ENCODE data around the gene PUM2.
A peak's percentile ranks its signal among the peaks of the same experiment; 100 is the strongest.
"Not testable (repeated sequence)": the region's sequence is repeated elsewhere in the genome, so short reads cannot be mapped to it uniquely, and the experiment has no call there.

Gene PUM2

GRCh38 chr2:20257411-20257810 lies 93.2 kb downstream of the PUM2 start:
- Mint-ChIP-seq H3K27ac (no peak overlapping the region), H3K4me1 (ENCODE audit: low read depth) (no peaks in the 10 kb centered on the region), H3K36me3 (ENCODE audit: low read depth) (peaks cover 62% of the 10 kb centered on the region), H3K4me3 (no peak overlapping the region), H3K9me3 (no peaks in the 10 kb centered on the region), H3K27me3 (no peaks in the 10 kb centered on the region)

GRCh38 chr2:20254731-20255130 lies 95.9 kb downstream of the PUM2 start:
- H3K27ac Mint-ChIP-seq = no peak overlapping the region
- H3K4me1 Mint-ChIP-seq (ENCODE audit: low read depth) = no peaks in the 10 kb centered on the region
- H3K27me3 Mint-ChIP-seq = no peaks in the 10 kb centered on the region
- H3K36me3 Mint-ChIP-seq (ENCODE audit: low read depth) = peaks cover 77% of the 10 kb centered on the region
- no peak overlapping the region for H3K4me3 Mint-ChIP-seq
- H3K9me3 Mint-ChIP-seq = no peaks in the 10 kb centered on the region

GRCh38 chr2:20250436-20250835 lies 100.2 kb downstream of the PUM2 start:
- H3K27me3 Mint-ChIP-seq = no peaks in the 10 kb centered on the region
- H3K27ac Mint-ChIP-seq = no peak overlapping the region
- no peaks in the 10 kb centered on the region for H3K4me1 Mint-ChIP-seq (ENCODE audit: low read depth)

GRCh38 chr2:20249170-20249569 lies 101.5 kb downstream of the PUM2 start:
- peak overlapping the region; percentile 2 for H3K27ac Mint-ChIP-seq
- H3K4me3 Mint-ChIP-seq = no peak overlapping the region
- no peaks in the 10 kb centered on the region for H3K4me1 Mint-ChIP-seq (ENCODE audit: low read depth)
- H3K36me3 Mint-ChIP-seq (ENCODE audit: low read depth) = peaks cover 74% of the 10 kb centered on the region
- no peaks in the 10 kb centered on the region for H3K27me3 Mint-ChIP-seq
- H3K9me3 Mint-ChIP-seq = no peaks in the 10 kb centered on the region

More at GRCh38 chr2:20250436-20250835, 100.2 kb downstream of the PUM2 start:
- Mint-ChIP-seq H3K9me3 (no peaks in the 10 kb centered on the region), H3K36me3 (ENCODE audit: low read depth) (peaks cover 87% of the 10 kb centered on the region), H3K4me3 (no peak overlapping the region)

GRCh38 chr2:20247084-20247483 lies 103.6 kb downstream of the PUM2 start:
- Mint-ChIP-seq H3K4me1 (ENCODE audit: low read depth) (peaks cover under 1% of the 10 kb centered on the region), H3K36me3 (ENCODE audit: low read depth) (peaks cover 56% of the 10 kb centered on the region), H3K9me3 (no peaks in the 10 kb centered on the region), H3K4me3 (no peak overlapping the region), H3K27ac (no peak overlapping the region), H3K27me3 (no peaks in the 10 kb centered on the region)

GRCh38 chr2:20243637-20244036 lies 107.0 kb downstream of the PUM2 start:
- H3K4me3 Mint-ChIP-seq; H3K27me3 Mint-ChIP-seq; H3K4me1 Mint-ChIP-seq (ENCODE audit: low read depth); H3K9me3 Mint-ChIP-seq: not testable (repeated sequence)
- Mint-ChIP-seq H3K36me3 (ENCODE audit: low read depth) (peaks cover 25% of the 10 kb centered on the region), H3K27ac (peak overlapping the region; percentile 26)

GRCh38 chr2:20242727-20243377 lies 107.8 kb downstream of the PUM2 start:
- no peak overlapping the region for H3K27ac Mint-ChIP-seq
- H3K27me3 Mint-ChIP-seq = peaks cover 4% of the 10 kb centered on the region

GRCh38 chr2:20241973-20242726 lies 108.5 kb downstream of the PUM2 start:
- peaks cover 4% of the 10 kb centered on the region for H3K27me3 Mint-ChIP-seq
- H3K36me3 Mint-ChIP-seq (ENCODE audit: low read depth) = peaks cover 12% of the 10 kb centered on the region
- peaks cover 4% of the 10 kb centered on the region for H3K4me1 Mint-ChIP-seq (ENCODE audit: low read depth)
- no peak overlapping the region for H3K4me3 Mint-ChIP-seq
- no peak overlapping the region for H3K27ac Mint-ChIP-seq
- H3K9me3 Mint-ChIP-seq = no peaks in the 10 kb centered on the region

More at GRCh38 chr2:20242727-20243377, 107.8 kb downstream of the PUM2 start:
- Mint-ChIP-seq H3K36me3 (ENCODE audit: low read depth) (peaks cover 19% of the 10 kb centered on the region), H3K4me1 (ENCODE audit: low read depth) (peaks cover 4% of the 10 kb centered on the region), H3K9me3 (no peaks in the 10 kb centered on the region), H3K4me3 (no peak overlapping the region)

- H3K4me3 Mint-ChIP-seq; H3K4me1 Mint-ChIP-seq (ENCODE audit: low read depth); H3K9me3 Mint-ChIP-seq; H3K27me3 Mint-ChIP-seq; H3K36me3 Mint-ChIP-seq (ENCODE audit: low read depth); H3K27ac Mint-ChIP-seq: not testable (repeated sequence)
These were observed 110.4 kb downstream of the PUM2 start for GRCh38 chr2:20240291-20240690.

- Mint-ChIP-seq H3K9me3 (no peaks in the 10 kb centered on the region), H3K4me3 (no peak overlapping the region), H3K27ac (no peak overlapping the region), H3K27me3 (peaks cover 4% of the 10 kb centered on the region), H3K36me3 (ENCODE audit: low read depth) (no peaks in the 10 kb centered on the region), H3K4me1 (ENCODE audit: low read depth) (no peaks in the 10 kb centered on the region)
These were observed 114.1 kb downstream of the PUM2 start for GRCh38 chr2:20236496-20236895.

GRCh38 chr2:20235655-20236305 lies 114.9 kb downstream of the PUM2 start:
- Mint-ChIP-seq H3K27me3 (peaks cover 6% of the 10 kb centered on the region), H3K4me1 (ENCODE audit: low read depth) (no peaks in the 10 kb centered on the region), H3K36me3 (ENCODE audit: low read depth) (no peaks in the 10 kb centered on the region), H3K9me3 (no peaks in the 10 kb centered on the region), H3K27ac (no peak overlapping the region), H3K4me3 (no peak overlapping the region)

- H3K9me3 Mint-ChIP-seq; H3K36me3 Mint-ChIP-seq (ENCODE audit: low read depth); H3K27ac Mint-ChIP-seq; H3K27me3 Mint-ChIP-seq; H3K4me3 Mint-ChIP-seq; H3K4me1 Mint-ChIP-seq (ENCODE audit: low read depth): not testable (repeated sequence)
These were observed 116.0 kb downstream of the PUM2 start for GRCh38 chr2:20234597-20234996.

- H3K4me3 Mint-ChIP-seq = no peak overlapping the region
- H3K27ac Mint-ChIP-seq = no peak overlapping the region
- peaks cover 11% of the 10 kb centered on the region for H3K27me3 Mint-ChIP-seq
- H3K36me3 Mint-ChIP-seq (ENCODE audit: low read depth) = no peaks in the 10 kb centered on the region
- H3K4me1 Mint-ChIP-seq (ENCODE audit: low read depth) = no peaks in the 10 kb centered on the region
- no peaks in the 10 kb centered on the region for H3K9me3 Mint-ChIP-seq
These were observed 117.8 kb downstream of the PUM2 start for GRCh38 chr2:20232837-20233207.

GRCh38 chr2:20231598-20232026 lies 119.0 kb downstream of the PUM2 start:
- no peaks in the 10 kb centered on the region for H3K9me3 Mint-ChIP-seq
- no peak overlapping the region for H3K27ac Mint-ChIP-seq
- H3K36me3 Mint-ChIP-seq (ENCODE audit: low read depth) = no peaks in the 10 kb centered on the region
- no peaks in the 10 kb centered on the region for H3K4me1 Mint-ChIP-seq (ENCODE audit: low read depth)
- H3K4me3 Mint-ChIP-seq = no peak overlapping the region
- H3K27me3 Mint-ChIP-seq = peaks cover 19% of the 10 kb centered on the region

- Mint-ChIP-seq H3K4me1 (ENCODE audit: low read depth) (no peaks in the 10 kb centered on the region), H3K4me3 (no peak overlapping the region), H3K27me3 (peaks cover 23% of the 10 kb centered on the region), H3K36me3 (ENCODE audit: low read depth) (no peaks in the 10 kb centered on the region), H3K9me3 (no peaks in the 10 kb centered on the region), H3K27ac (no peak overlapping the region)
These were observed 119.5 kb downstream of the PUM2 start for GRCh38 chr2:20231159-20231558.
